T-helper 2 cell (primary cell): Measurements from ENCODE around the gene RAD51B.

Experiments used
- DNase-seq, 5 experiments: peaks; one replicate each; pipeline versions ENCODE4 v3.0.0 to v3.0.0-alpha.2; 2012 to 2022

RAD51B gene

GRCh38 chr14:68609012-68609411, 789.4 kb downstream of the RAD51B start:
- no peak for DNase-seq

- DNase-seq, result no peak
Measured at GRCh38 chr14:68610251-68610793, 790.7 kb downstream of the RAD51B start.

GRCh38 chr14:68611599-68611998, 792.0 kb downstream of the RAD51B start:
- DNase-seq, result no peak

GRCh38 chr14:68612049-68612448, 792.5 kb downstream of the RAD51B start:
- DNase-seq, result no peak

- peak in 1 of 5 experiments; percentile 30 for DNase-seq
Measured at GRCh38 chr14:68616221-68616902, 796.8 kb downstream of the RAD51B start.

- DNase-seq, result no peak
Measured at GRCh38 chr14:68619790-68620574, 800.4 kb downstream of the RAD51B start.

GRCh38 chr14:68621400-68622365, 802.1 kb downstream of the RAD51B start:
- DNase-seq, result no peak

GRCh38 chr14:68622856-68623255, 803.3 kb downstream of the RAD51B start:
- no peak for DNase-seq

GRCh38 chr14:68623307-68623706, 803.7 kb downstream of the RAD51B start:
- DNase-seq, result no peak

- no peak for DNase-seq
Measured at GRCh38 chr14:68623826-68624225, 804.2 kb downstream of the RAD51B start.

GRCh38 chr14:68624541-68625220, 805.1 kb downstream of the RAD51B start:
- DNase-seq, result no peak

- DNase-seq, result no peak
Measured at GRCh38 chr14:68625366-68626090, 805.9 kb downstream of the RAD51B start.

GRCh38 chr14:68626386-68626785, 806.8 kb downstream of the RAD51B start:
- DNase-seq, result no peak

GRCh38 chr14:68627050-68627867, 807.7 kb downstream of the RAD51B start:
- DNase-seq, result no peak

GRCh38 chr14:68627868-68628604, 808.5 kb downstream of the RAD51B start:
- peak; percentile 17 to 50 (median 24) for DNase-seq

GRCh38 chr14:68628605-68629310, 809.2 kb downstream of the RAD51B start:
- peak in 4 of 5 experiments; percentile 4 to 70 (median 42) for DNase-seq

- DNase-seq, result no peak
Measured at GRCh38 chr14:68630081-68630571, 810.5 kb downstream of the RAD51B start.

- DNase-seq, result no peak
Measured at GRCh38 chr14:68630611-68631393, 811.2 kb downstream of the RAD51B start.
